H9 (cell line): ENCODE data around the gene ZSWIM9. TPM values are rescaled to one million over a fixed set of nuclear protein-coding genes. Genes with fewer than 3 reads are reported as not detected.

ENCODE experiments used
- DNase-seq: peaks from one replicate; pipeline ENCODE4 v3.0.0-alpha.2; 2017
- H2AFZ ChIP-seq: one replicate; pipeline ENCODE4 v1.6.1; 2013; ENCODE audit warnings: mild to moderate bottlenecking, low read length, control low read depth, moderate library complexity
- H2AK5ac ChIP-seq: 2 replicates; pipeline ENCODE4 v1.6.1; 2013; ENCODE audit warnings: low read length, control low read depth, mixed read lengths; ENCODE audit not compliant: insufficient read length
- H2BK120ac ChIP-seq: one replicate; pipeline ENCODE4 v1.6.1; 2013; ENCODE audit warnings: low read depth, mild to moderate bottlenecking, low read length, control low read depth, inconsistent platforms; ENCODE audit not compliant: poor library complexity, severe bottlenecking
- H2BK12ac ChIP-seq: 2 replicates; pipeline ENCODE4 v1.6.1; 2013; ENCODE audit warnings: low read length, control low read depth, mixed read lengths, low read depth; ENCODE audit not compliant: insufficient read length
- H2BK15ac ChIP-seq: 2 replicates; pipeline ENCODE4 v1.6.1; 2013; ENCODE audit warnings: low read depth, low read length, control low read depth
- H2BK20ac ChIP-seq: one replicate; pipeline ENCODE4 v1.6.1; 2013; ENCODE audit warnings: low read depth, mild to moderate bottlenecking, low read length, control low read depth, inconsistent platforms; ENCODE audit not compliant: poor library complexity, severe bottlenecking
- H2BK5ac ChIP-seq: 2 replicates; pipeline ENCODE4 v1.6.1; 2013; ENCODE audit warnings: low read length, control low read depth, mixed read lengths; ENCODE audit not compliant: insufficient read length
- H3K14ac ChIP-seq: 2 replicates; pipeline ENCODE4 v1.6.1; 2013; ENCODE audit warnings: low read length, control low read depth; ENCODE audit not compliant: insufficient read depth
- H3K18ac ChIP-seq: 2 replicates; pipeline ENCODE4 v1.6.1; 2013; ENCODE audit warnings: low read depth, mild to moderate bottlenecking, mixed read lengths, low read length, control low read depth; ENCODE audit not compliant: insufficient read length
- H3K23ac ChIP-seq: 2 replicates; pipeline ENCODE4 v1.6.1; 2013; ENCODE audit warnings: low read length, control low read depth, mixed read lengths, low read depth; ENCODE audit not compliant: insufficient read length
- H3K23me2 ChIP-seq: 2 replicates; pipeline ENCODE4 v1.6.1; 2013; ENCODE audit warnings: low read depth, mild to moderate bottlenecking, mixed read lengths, low read length, control low read depth; ENCODE audit not compliant: insufficient read length, poor library complexity, severe bottlenecking
- H3K27ac ChIP-seq: 2 replicates; pipeline ENCODE4 v1.5.1; 2013; ENCODE audit warnings: low read length, control low read depth, mixed read lengths, low read depth; ENCODE audit not compliant: insufficient read length
- H3K27me3 ChIP-seq: 2 replicates; pipeline ENCODE4 v1.6.1; 2013; ENCODE audit warnings: low read length, control low read depth, inconsistent platforms; ENCODE audit not compliant: insufficient read depth
- H3K4ac ChIP-seq: 2 replicates; pipeline ENCODE4 v1.6.1; 2013; ENCODE audit warnings: low read depth, mild to moderate bottlenecking, control low read depth, inconsistent platforms, low read length, moderate library complexity
- H3K4me1 ChIP-seq: 2 replicates; pipeline ENCODE4 v1.6.1; 2013; ENCODE audit warnings: low read length, control low read depth, inconsistent platforms; ENCODE audit not compliant: insufficient read depth
- H3K4me2 ChIP-seq: 2 replicates; pipeline ENCODE4 v1.6.1; 2013; ENCODE audit warnings: low read length, control low read depth, mixed read lengths; ENCODE audit not compliant: insufficient read length, insufficient read depth
- H3K56ac ChIP-seq: 2 replicates; pipeline ENCODE4 v1.6.1; 2013; ENCODE audit warnings: low read depth, mild to moderate bottlenecking, mixed read lengths, low read length, control low read depth; ENCODE audit not compliant: insufficient read length
- H3K79me1 ChIP-seq: 2 replicates; pipeline ENCODE4 v1.6.1; 2013; ENCODE audit warnings: low read depth, mild to moderate bottlenecking, moderate library complexity, low read length, control low read depth, inconsistent platforms; ENCODE audit not compliant: insufficient read depth, poor library complexity, severe bottlenecking
- H3K79me2 ChIP-seq: 2 replicates; pipeline ENCODE4 v1.6.1; 2013; ENCODE audit warnings: low read length, control low read depth, inconsistent platforms; ENCODE audit not compliant: insufficient read depth
- H3K9ac ChIP-seq: 2 replicates; pipeline ENCODE4 v1.6.1; 2013; ENCODE audit warnings: low read length, control low read depth, mixed read lengths; ENCODE audit not compliant: insufficient read length; ENCODE audit errors: extremely low read depth
- H3K9me3 ChIP-seq: one replicate; pipeline ENCODE4 v1.6.1; 2013; ENCODE audit warnings: low read depth, low read length, inconsistent platforms; ENCODE audit not compliant: control insufficient read depth
- H3T11ph ChIP-seq: one replicate; pipeline ENCODE4 v1.6.1; 2013; ENCODE audit warnings: mild to moderate bottlenecking, low read length, control low read depth, inconsistent platforms
- H4K20me1 ChIP-seq: one replicate; pipeline ENCODE4 v1.6.1; 2013; ENCODE audit not compliant: control insufficient read depth, insufficient read length, insufficient read depth
- H4K5ac ChIP-seq: 2 replicates; pipeline ENCODE4 v1.6.1; 2013; ENCODE audit warnings: low read depth, mild to moderate bottlenecking, mixed read lengths, low read length, control low read depth; ENCODE audit not compliant: insufficient read length
- H4K8ac ChIP-seq: replicated peaks from 2 replicates; pipeline ENCODE4 v1.6.1; 2013; ENCODE audit warnings: low read length, control low read depth, mixed read lengths, low read depth; ENCODE audit not compliant: insufficient read length
- H4K91ac ChIP-seq: 2 replicates; pipeline ENCODE4 v1.6.1; 2013; ENCODE audit warnings: low read depth, mild to moderate bottlenecking, moderate library complexity, mixed read lengths, low read length, control low read depth; ENCODE audit not compliant: insufficient read length
- H3K27ac Mint-ChIP-seq, 3 experiments: 2 replicates in 2 of 3; 3 replicates in 1 of 3; pipeline ENCODE4 v1.8.0; 2020 to 2021; ENCODE audit warnings: mixed read lengths in 3 of 3, mild to moderate bottlenecking in 1 of 3, moderate library complexity in 1 of 3
- H3K27me3 Mint-ChIP-seq: 2 replicates; pipeline ENCODE4 v1.8.0; 2021; ENCODE audit warnings: low read depth, mild to moderate bottlenecking, moderate library complexity, mixed read lengths
- H3K36me3 Mint-ChIP-seq, 3 experiments: 2 replicates in 2 of 3; 3 replicates in 1 of 3; pipeline ENCODE4 v1.8.0; 2020 to 2021; ENCODE audit warnings: low read depth in 3 of 3, mixed read lengths in 3 of 3; ENCODE audit not compliant: insufficient read depth in 1 of 3
- H3K4me1 Mint-ChIP-seq, 2 experiments: 2 replicates each; pipeline ENCODE4 v1.8.0; 2020; ENCODE audit warnings: mixed read lengths in 2 of 2
- H3K4me3 Mint-ChIP-seq, 2 experiments: 2 replicates in 1 of 2; 3 replicates in 1 of 2; pipeline ENCODE4 v1.8.0; 2020 to 2021; ENCODE audit warnings: mild to moderate bottlenecking in 2 of 2, mixed read lengths in 2 of 2, moderate library complexity in 1 of 2
- H3K9me3 Mint-ChIP-seq, 2 experiments: 2 replicates in 1 of 2; 3 replicates in 1 of 2; pipeline ENCODE4 v1.8.0; 2020; ENCODE audit warnings: mild to moderate bottlenecking in 2 of 2, mixed read lengths in 2 of 2, moderate library complexity in 1 of 2
- CTCF ChIP-seq: fragments of 200-600 bp; sonication (generic); conservative IDR thresholded peaks from 3 replicates; pipeline ENCODE4 v1.8.0; 2021; ENCODE audit warnings: antibody characterized with exemption, mild to moderate bottlenecking
- WGBS: extraction: QIAGEN DNeasy Blood & Tissue Kit; methylation state at CpG from one replicate; pipeline ENCODE4 v1.1.7; 2013; ENCODE audit warnings: missing lambda C conversion rate, low lambda C conversion rate, mixed read lengths; ENCODE audit not compliant: insufficient read length; ENCODE audit errors: extremely low coverage; 5-methylcytosine and 5-hydroxymethylcytosine counted together
- total RNA-seq: library from RNA; stranded (reverse); gene quantifications from 2 replicates; pipeline ENCODE4 v1.2.1, GENCODE V29; 2021

The ZSWIM9 gene
- total RNA-seq, 1 experiment from 2014 or later, result 8.9 TPM

GRCh38 chr19:48176226-48176625 is 5.7 kb downstream of the ZSWIM9 start:
- H2BK5ac ChIP-seq, result no peak overlapping the region
- no peaks in the 10 kb centered on the region for H4K20me1 ChIP-seq
- H2AK5ac ChIP-seq, result no peak overlapping the region
- no peak overlapping the region for H3K18ac ChIP-seq
- H3K4me2 ChIP-seq, result no peak overlapping the region
- no peak overlapping the region for H3K9ac ChIP-seq
- H3K9me3 Mint-ChIP-seq, result peaks cover 8 to 10% of the 10 kb centered on the region in 2 experiments
- no peaks in the 10 kb centered on the region for H3K79me1 ChIP-seq
- H4K8ac ChIP-seq, result no peak overlapping the region
- H3K4me1 ChIP-seq, result no peaks in the 10 kb centered on the region
- H3K9me3 ChIP-seq, result peaks cover 2% of the 10 kb centered on the region
- no peak overlapping the region for H3K4ac ChIP-seq
- no peak overlapping the region for H3K27ac Mint-ChIP-seq
- H3K27me3 ChIP-seq, result no peaks in the 10 kb centered on the region
- no peak overlapping the region for H3K14ac ChIP-seq
- no peak overlapping the region for H2AFZ ChIP-seq
- no peak for DNase-seq
- no peak for TF ChIP-seq CTCF
- H3K4me3 Mint-ChIP-seq, result no peak overlapping the region; a peak in 1 of 5 replicates
- no peak overlapping the region for H2BK20ac ChIP-seq
- no peak overlapping the region for H3K56ac ChIP-seq
- 100% methylated on average over 1 of the region's 3 CpGs for WGBS
- peaks cover 42 to 71% (median 60%) of the 10 kb centered on the region in 3 experiments for H3K36me3 Mint-ChIP-seq
- no peak overlapping the region for H3T11ph ChIP-seq
- H2BK120ac ChIP-seq, result no peak overlapping the region
- H4K91ac ChIP-seq, result no peak overlapping the region
- H3K27ac ChIP-seq, result no peak overlapping the region
- H3K79me2 ChIP-seq, result no peaks in the 10 kb centered on the region
- H3K23me2 ChIP-seq, result peaks cover 1% of the 10 kb centered on the region
- H2BK15ac ChIP-seq, result no peak overlapping the region
- no peak overlapping the region for H3K23ac ChIP-seq
- H3K4me1 Mint-ChIP-seq, result peaks cover 3% of the 10 kb centered on the region in 2 experiments
- no peak overlapping the region for H4K5ac ChIP-seq
- H3K27me3 Mint-ChIP-seq, result no peaks in the 10 kb centered on the region
- H2BK12ac ChIP-seq, result no peak overlapping the region
